DMS79 (cell line): ENCODE data around the gene SLC2A5.
"Not testable (repeated sequence)": the region's sequence is repeated elsewhere in the genome, so short reads cannot be mapped to it uniquely, and the experiment has no call there.

Source experiments
- DNase-seq: peaks from one replicate; lab custom pipeline; 2025; lab: John Stamatoyannopoulos, UW

The SLC2A5 gene

GRCh38 chr1:9033363-9033762, 36.1 kb downstream of the SLC2A5 start:
- no peak for DNase-seq

- DNase-seq: no peak
Observed at GRCh38 chr1:9031484-9032259, 37.8 kb downstream of the SLC2A5 start.

DNA sequence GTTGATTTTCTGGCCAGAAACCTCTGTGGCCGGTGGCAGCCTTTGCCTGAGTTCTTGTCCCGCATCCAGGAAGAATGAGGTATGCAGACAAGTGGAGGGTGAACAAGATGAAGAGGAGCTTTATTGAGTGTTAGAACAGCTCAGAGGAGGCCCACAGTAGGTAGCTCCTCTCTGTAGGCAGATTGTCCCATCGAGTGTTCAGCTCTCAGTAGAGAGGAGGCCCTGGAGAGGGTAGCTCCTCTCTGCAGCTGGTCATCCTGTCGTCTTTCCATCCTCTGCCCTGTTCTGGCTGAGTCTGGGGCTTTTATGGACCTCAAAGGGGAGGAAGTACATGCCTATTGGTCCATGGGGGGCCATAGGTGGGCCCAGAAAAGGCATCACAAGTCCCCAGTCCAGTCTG, 38.4 kb downstream of the SLC2A5 start:
- not testable (repeated sequence) for DNase-seq

DNA sequence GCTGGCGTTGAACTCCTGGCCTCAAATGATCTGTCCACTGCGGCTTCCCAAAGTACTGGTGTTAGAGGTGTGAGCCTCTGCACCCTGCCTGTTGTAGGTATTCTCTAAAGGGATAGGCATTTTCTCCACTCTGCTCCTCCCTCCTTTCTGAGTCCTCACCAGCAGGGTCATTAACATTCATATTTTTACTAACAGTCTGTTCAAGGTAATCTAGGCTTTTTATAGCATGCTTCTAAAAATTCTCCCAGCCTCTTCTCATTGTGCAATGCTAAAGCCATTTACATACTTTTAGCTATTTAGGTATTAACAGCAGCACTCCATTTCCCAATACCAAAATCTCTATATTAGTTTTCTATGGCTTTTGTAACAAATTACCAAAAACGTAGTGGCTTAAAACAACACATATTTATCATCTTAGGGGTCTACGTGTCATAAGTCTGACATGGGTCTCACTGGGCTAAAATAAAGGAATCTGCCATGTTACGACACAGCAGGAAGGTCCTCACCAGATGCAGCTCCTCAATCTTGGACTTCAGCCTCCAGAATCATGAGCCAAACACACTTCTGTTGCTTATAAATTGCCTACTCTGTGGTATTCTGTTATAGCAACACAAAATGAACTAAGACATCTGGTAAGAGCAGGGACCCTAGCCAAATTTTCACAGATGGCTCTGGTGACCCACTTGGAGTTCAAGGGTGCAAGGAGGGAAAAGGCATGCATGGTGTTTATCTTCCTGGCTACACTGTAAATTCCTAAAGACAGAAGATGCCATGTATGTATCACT, 40.3 kb downstream of the SLC2A5 start:
- DNase-seq: no peak

- no peak for DNase-seq
Observed at GRCh38 chr1:9027307-9027706, 42.1 kb downstream of the SLC2A5 start.

- no peak for DNase-seq
Observed at GRCh38 chr1:9025449-9025848, 44.0 kb downstream of the SLC2A5 start.

DNA sequence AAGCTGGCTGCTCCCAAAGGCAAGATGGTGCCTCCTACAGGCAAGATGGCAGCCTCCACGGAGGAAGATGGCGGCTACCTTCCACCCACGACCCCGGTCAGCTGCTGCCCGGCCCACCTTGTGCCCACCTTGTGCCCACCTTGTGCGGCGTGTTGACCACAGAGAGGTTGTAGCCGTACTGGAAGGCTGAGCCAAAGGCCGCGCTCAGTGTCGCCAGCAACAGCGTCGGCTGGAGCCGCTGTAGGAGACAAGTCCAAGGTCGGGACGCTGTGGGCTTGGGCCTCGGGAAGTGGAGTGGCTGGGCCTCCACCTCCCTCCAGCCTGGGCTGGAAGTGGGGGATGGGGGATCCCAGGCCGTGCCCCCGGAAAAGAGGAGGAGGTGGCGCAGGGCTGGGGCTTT, 44.6 kb downstream of the SLC2A5 start:
- DNase-seq: no peak

DNA sequence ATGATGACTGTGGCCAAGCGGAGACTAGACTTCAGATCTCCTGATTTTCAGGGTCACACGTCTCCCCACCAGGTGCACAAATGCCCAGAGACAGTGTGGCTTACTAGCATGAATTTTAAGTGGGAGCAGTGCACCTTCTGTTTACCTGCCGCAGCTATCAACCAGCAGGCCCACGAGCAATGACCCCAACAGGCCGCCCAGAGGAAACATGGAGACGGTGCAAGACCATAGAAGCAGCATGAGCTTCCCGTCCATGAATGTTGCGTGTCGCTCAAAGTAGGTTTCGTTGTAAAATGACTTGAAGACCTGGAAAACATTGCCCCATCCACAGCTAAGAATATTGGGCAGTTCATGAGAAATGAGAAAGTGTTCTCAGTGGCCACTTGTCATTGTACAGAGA, 46.7 kb downstream of the SLC2A5 start:
- DNase-seq: no peak

- DNase-seq: peak; percentile 20
Observed at GRCh38 chr1:9022026-9022738, 47.3 kb downstream of the SLC2A5 start.

- DNase-seq: no peak
Observed at GRCh38 chr1:9020305-9020704, 49.1 kb downstream of the SLC2A5 start.

- DNase-seq: no peak
Observed at GRCh38 chr1:9019896-9020295, 49.5 kb downstream of the SLC2A5 start.

DNA sequence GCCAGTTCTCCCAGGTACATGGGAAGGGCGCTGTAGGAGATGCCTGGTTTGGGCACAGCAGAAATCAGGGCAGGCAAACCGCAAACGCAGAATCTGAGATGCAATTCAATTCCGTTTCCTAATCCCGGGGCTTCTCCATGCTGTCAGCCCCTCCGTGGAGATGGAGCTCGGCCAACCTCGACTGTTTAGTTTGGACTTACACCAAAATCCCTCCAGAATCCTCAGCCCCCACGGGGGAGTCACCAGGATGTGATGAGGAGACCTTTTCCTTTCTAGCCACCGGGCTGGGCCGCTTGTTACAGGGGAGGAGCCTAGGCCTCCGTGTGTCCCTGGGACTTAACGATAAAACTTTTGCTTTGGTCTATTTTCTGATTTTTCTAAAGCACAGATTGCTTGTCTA, 51.1 kb downstream of the SLC2A5 start:
- no peak for DNase-seq

- no peak for DNase-seq
Observed at GRCh38 chr1:9016455-9016854, 53.0 kb downstream of the SLC2A5 start.

DNA sequence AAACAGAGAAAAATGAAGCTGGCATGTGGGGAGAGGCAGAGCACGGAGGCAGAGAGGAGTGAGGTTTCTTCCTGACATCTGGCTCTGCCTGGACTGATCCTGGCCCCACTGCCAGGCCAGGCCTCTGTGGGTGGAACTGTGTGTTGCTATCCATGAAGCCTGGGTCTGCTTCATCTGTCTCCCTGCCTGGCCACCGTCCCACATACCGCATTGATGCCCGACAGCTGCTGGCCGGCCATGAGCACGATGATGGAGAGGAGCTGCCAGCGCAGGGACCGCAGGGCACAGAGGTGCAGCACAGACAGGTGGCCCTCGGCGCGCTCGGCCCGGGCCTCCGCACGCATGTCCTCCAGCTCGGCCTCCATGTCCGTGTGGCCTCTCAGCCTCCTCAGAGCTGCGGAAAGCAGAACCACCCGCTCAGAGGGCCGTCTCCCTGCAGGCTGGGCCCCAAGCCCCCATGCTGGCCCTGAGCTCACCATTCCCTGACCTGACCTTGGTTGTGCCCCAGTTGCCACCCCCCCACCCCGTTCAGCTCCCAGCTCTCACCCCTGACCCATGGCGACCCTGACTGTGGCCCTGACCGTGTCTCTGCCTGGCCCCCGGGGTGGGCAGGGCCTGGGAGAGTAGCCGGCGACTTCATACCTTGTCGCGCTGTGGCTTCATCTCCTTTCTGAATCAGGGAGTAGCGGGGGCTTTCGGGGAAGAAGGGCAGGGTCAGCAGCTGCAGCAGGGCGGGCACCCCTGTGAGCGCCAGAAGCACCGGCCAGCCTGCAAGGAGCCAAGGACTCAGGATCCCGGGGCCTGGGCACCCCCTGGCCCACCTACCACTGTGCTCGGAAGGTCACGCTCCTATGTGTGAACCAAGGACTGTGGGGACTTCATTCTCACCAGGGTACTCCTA, 54.7 kb downstream of the SLC2A5 start:
- no peak for DNase-seq

DNA sequence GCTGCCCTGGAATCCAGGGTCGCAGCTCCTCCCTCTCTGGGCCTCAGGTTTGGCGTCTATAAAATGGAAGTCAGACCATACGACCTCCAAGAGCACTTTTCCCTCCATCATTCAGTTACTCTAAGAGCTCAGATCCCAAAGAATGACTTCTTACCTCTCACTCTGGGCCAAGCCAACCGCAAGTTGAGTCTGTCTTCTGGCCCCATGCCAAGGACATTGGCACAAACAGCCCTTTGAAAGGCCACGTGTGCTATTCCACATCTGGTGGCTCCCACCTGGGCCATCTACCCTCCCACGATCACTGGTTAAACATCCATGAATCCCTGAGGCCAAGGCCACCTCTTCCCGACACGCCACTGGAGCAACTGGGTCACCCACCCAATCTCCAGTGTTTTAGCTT, 55.6 kb downstream of the SLC2A5 start:
- peak; percentile 23 for DNase-seq

GRCh38 chr1:9010781-9011323, 58.6 kb downstream of the SLC2A5 start:
- DNase-seq: no peak

- no peak for DNase-seq
Observed at GRCh38 chr1:9009438-9010370, 59.7 kb downstream of the SLC2A5 start.

DNA sequence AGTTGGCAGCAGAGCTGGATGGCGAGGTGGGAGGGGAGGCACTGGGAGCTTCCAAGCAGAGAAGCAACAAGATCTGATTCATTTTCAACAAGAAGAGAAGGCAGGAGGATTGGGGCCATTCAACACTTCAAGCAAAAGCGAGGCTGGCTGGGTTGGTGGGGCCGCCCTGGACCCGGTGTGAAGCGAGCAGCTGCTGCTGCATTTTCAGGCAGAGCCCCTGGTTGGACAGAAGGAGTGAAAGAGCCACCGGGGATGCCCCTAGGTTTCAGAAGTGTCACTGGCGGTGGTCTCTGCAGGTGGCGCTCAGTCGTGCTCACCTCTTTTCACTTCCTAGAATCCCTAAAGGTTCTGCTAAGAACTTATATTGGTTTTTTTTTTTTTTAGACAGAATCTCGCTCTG, 61.2 kb downstream of the SLC2A5 start:
- no peak for DNase-seq

- DNase-seq: no peak
Observed at GRCh38 chr1:9006956-9007615, 62.3 kb downstream of the SLC2A5 start.

DNA sequence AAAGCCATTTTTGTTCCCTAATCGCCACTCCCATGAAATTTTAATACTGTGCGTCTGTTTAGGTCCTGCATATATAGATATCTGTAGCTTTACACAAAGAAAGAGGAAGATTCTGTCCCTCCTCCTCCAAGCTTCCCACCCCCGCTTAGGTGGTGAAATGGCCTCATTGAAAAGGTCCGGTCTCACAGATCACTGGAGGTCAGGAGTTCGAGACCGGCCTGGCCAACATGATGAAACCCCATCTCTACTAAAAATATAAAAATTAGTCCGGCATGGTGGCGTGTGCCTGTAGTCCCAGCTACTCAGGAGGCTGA, 64.1 kb downstream of the SLC2A5 start:
- no peak for DNase-seq
